Measurements from ENCODE around the gene VSIG10L2.

- TF ChIP-seq MAZ (IDR thresholded peaks at IDR 0.05; ENCODE audit: borderline replicate concordance, low read depth, low read length) (no peak), EHMT2 (IDR thresholded peaks at IDR 0.05; ENCODE audit: low read depth) (no peak), CHD4 (IDR thresholded peaks at IDR 0.05; ENCODE audit: borderline replicate concordance) (no peak), CTCF (IDR thresholded peaks at IDR 0.05) (no peak), CHD2 (IDR thresholded peaks at IDR 0.05; ENCODE audit: low read length, partially characterized antibody) (no peak), RAD21 (conservative IDR thresholded peaks at IDR 0.05 in 1 of 2, IDR thresholded peaks at IDR 0.05 in 1 of 2) (no peak), JUNB (IDR thresholded peaks at IDR 0.05) (no peak), POLR2A (IDR thresholded peaks at IDR 0.05; ENCODE audit: low read length) (no peak), MAX (IDR thresholded peaks at IDR 0.05) (no peak), HDAC2 (IDR thresholded peaks at IDR 0.05) (no peak)
These were observed 20.0 kb upstream of the VSIG10L2 start for GRCh38 chr11:125925804-125926203.
